IMR-90 (cell line): Measurements from ENCODE around the gene DNMT3L. TPM values are rescaled to one million over a fixed set of nuclear protein-coding genes. Genes with fewer than 3 reads are reported as not detected.

Source experiments
- ATAC-seq: fragments of 200-7000 bp; cut with Tn5 transposase; 2 replicates; pipeline ENCODE4 v1.9.1; 2020; ENCODE audit warnings: low read depth, mild to moderate bottlenecking, moderate library complexity
- BruUV-seq: library from RNA; stranded (reverse); fragments of 400-500 nt; replicated peaks from 2 replicates; lab custom pipeline; 2021; lab: Mats Ljungman, UMichigan
- CTCF ChIA-PET: fragments of 300-600 bp; formaldehyde crosslinking; extraction: SDS; loops from one replicate; lab custom pipeline; 2021; ENCODE audit warnings: antibody characterized with exemption; lab: Yijun Ruan, JAX
- POLR2A ChIA-PET: fragments of 300-600 bp; sonication (Branson Sonifier 250); formaldehyde crosslinking; loops from one replicate; lab custom pipeline; 2022; ENCODE audit warnings: antibody characterized with exemption; ENCODE audit not compliant: unreplicated experiment; lab: Charles Lee
- DNase-seq: peaks from one replicate; pipeline ENCODE4 v3.0.0; 2013
- H2AFZ ChIP-seq: replicated peaks from 2 replicates; pipeline ENCODE3; 2013; ENCODE audit warnings: low read length, mild to moderate bottlenecking; ENCODE audit not compliant: poor library complexity
- H2AK5ac ChIP-seq: 2 replicates; pipeline ENCODE4 v1.6.1; 2013; ENCODE audit warnings: low read depth, low read length, inconsistent platforms
- H2AK9ac ChIP-seq: replicated peaks from 2 replicates; pipeline ENCODE3; 2013; ENCODE audit warnings: mild to moderate bottlenecking, low read depth, low read length, moderate library complexity; ENCODE audit not compliant: poor library complexity
- H2BK120ac ChIP-seq: 2 replicates; pipeline ENCODE4 v1.6.1; 2013; ENCODE audit warnings: low read depth, low read length, inconsistent platforms
- H2BK15ac ChIP-seq: 3 replicates; pipeline ENCODE4 v1.6.1; 2013; ENCODE audit warnings: low read depth, low read length, inconsistent platforms
- H2BK20ac ChIP-seq: 2 replicates; pipeline ENCODE4 v1.6.1; 2013; ENCODE audit warnings: low read depth, mild to moderate bottlenecking, inconsistent platforms, low read length, moderate library complexity
- H2BK5ac ChIP-seq: 2 replicates; pipeline ENCODE4 v1.6.1; 2013; ENCODE audit warnings: mild to moderate bottlenecking, low read depth, low read length, inconsistent platforms; ENCODE audit not compliant: poor library complexity, severe bottlenecking
- H3K14ac ChIP-seq: replicated peaks from 2 replicates; pipeline ENCODE4 v1.6.1; 2013; ENCODE audit warnings: low read depth, low read length, inconsistent platforms
- H3K18ac ChIP-seq: 2 replicates; pipeline ENCODE4 v1.6.1; 2013; ENCODE audit warnings: low read depth, low read length, control low read depth
- H3K23ac ChIP-seq: 2 replicates; pipeline ENCODE4 v1.6.1; 2013; ENCODE audit warnings: low read depth, low read length, inconsistent platforms
- H3K27ac ChIP-seq: 2 replicates; pipeline ENCODE4 v1.5.1; 2013; ENCODE audit warnings: mild to moderate bottlenecking, control low read depth, low read length; ENCODE audit not compliant: insufficient read depth
- H3K27me3 ChIP-seq: 2 replicates; pipeline ENCODE4 v1.6.1; 2013; ENCODE audit warnings: low read length; ENCODE audit not compliant: control insufficient read depth, insufficient read depth
- H3K36me3 ChIP-seq: 2 replicates; pipeline ENCODE4 v1.6.1; 2013; ENCODE audit warnings: low read length, mixed read lengths; ENCODE audit not compliant: control insufficient read depth, insufficient read depth
- H3K4ac ChIP-seq: 2 replicates; pipeline ENCODE4 v1.6.1; 2013; ENCODE audit warnings: low read depth, low read length, inconsistent platforms
- H3K4me1 ChIP-seq: 2 replicates; pipeline ENCODE4 v1.6.1; 2013; ENCODE audit warnings: low read length, mixed read lengths; ENCODE audit not compliant: control insufficient read depth, insufficient read depth
- H3K4me2 ChIP-seq: 2 replicates; pipeline ENCODE4 v1.6.1; 2013; ENCODE audit warnings: low read depth, mild to moderate bottlenecking, control low read depth, low read length, moderate library complexity
- H3K4me3 ChIP-seq: 2 replicates; pipeline ENCODE4 v1.5.1; 2013; ENCODE audit warnings: low read depth, mild to moderate bottlenecking, control low read depth, low read length, moderate library complexity; ENCODE audit not compliant: insufficient read depth
- H3K56ac ChIP-seq: 2 replicates; pipeline ENCODE4 v1.6.1; 2013; ENCODE audit warnings: low read length, inconsistent platforms; ENCODE audit not compliant: insufficient read depth; ENCODE audit errors: extremely low read depth
- H3K79me1 ChIP-seq, 2 experiments: 2 replicates each; pipeline ENCODE4 v1.6.1; 2013; ENCODE audit warnings: low read length in 2 of 2, inconsistent platforms in 1 of 2, low read depth in 1 of 2
- H3K9ac ChIP-seq: 2 replicates; pipeline ENCODE4 v1.6.1; 2013; ENCODE audit warnings: low read depth, low read length, control low read depth
- H3K9me1 ChIP-seq: 2 replicates; pipeline ENCODE4 v1.6.1; 2013; ENCODE audit warnings: low read length, inconsistent platforms; ENCODE audit not compliant: insufficient read depth
- H3K9me3 ChIP-seq: 2 replicates; pipeline ENCODE4 v1.6.1; 2013; ENCODE audit warnings: low read length; ENCODE audit not compliant: control insufficient read depth, insufficient read depth
- H4K20me1 ChIP-seq: 2 replicates; pipeline ENCODE4 v1.6.1; 2013; ENCODE audit warnings: low read length, inconsistent platforms; ENCODE audit not compliant: insufficient read depth
- H4K5ac ChIP-seq: 2 replicates; pipeline ENCODE4 v1.6.1; 2013; ENCODE audit warnings: mild to moderate bottlenecking, low read depth, low read length, control low read depth
- H4K8ac ChIP-seq, 2 experiments: 2 replicates each; pipeline ENCODE4 v1.6.1; 2013; ENCODE audit warnings: low read depth in 2 of 2, low read length in 2 of 2, control low read depth in 1 of 2, inconsistent platforms in 1 of 2
- H4K91ac ChIP-seq: 2 replicates; pipeline ENCODE4 v1.6.1; 2013; ENCODE audit warnings: low read depth, low read length, inconsistent platforms; ENCODE audit not compliant: insufficient read depth
- POLR2A ChIP-seq: IDR thresholded peaks from 2 replicates; pipeline ENCODE4 v1.6.1; 2012; ENCODE audit warnings: mild to moderate bottlenecking, low read depth, low read length
- WGBS, 2 experiments: methylation state at CpG; one replicate each; pipeline versions ENCODE4 v1.1.5 to v1.1.7; 2013; ENCODE audit warnings: missing lambda C conversion rate in 2 of 2; ENCODE audit not compliant: insufficient read length in 1 of 2; ENCODE audit errors: extremely low coverage in 2 of 2; 5-methylcytosine and 5-hydroxymethylcytosine counted together
- dilution Hi-C: fragments of 300-500 bp; cut with HindIII; formaldehyde crosslinking; loops from one replicate; pipeline ENCODE4 v1.14.3; 2018; ENCODE audit warnings: low sequenced_read_pairs; ENCODE audit not compliant: unreplicated experiment
- in situ Hi-C: fragments of 300-500 bp; cut with MboI; formaldehyde crosslinking; loops from 3 replicates; pipeline ENCODE4 v1.14.3; 2019; ENCODE audit warnings: low sequenced_read_pairs, inconsistent platforms, mixed read lengths
- intact Hi-C: fragments of 100-400 bp; cut with micrococcal nuclease; formaldehyde crosslinking; loops from 2 replicates; pipeline ENCODE4 v1.10.0; 2022
- polyA plus RNA-seq, 3 experiments: library from polyadenylated mRNA; depleted of rRNA; stranded (reverse); fragments of >200 nt; gene quantifications; 2 replicates each; pipeline ENCODE4 v1.2.3, GENCODE V29; 2012; ENCODE audit warnings: low replicate concordance in 1 of 3
- total RNA-seq: library from RNA; depleted of rRNA; stranded (reverse); fragments of >200 nt; gene quantifications from 2 replicates; pipeline ENCODE4 v1.2.3, GENCODE V29; 2012

DNMT3L gene
- total and polyA plus RNA-seq, 2 of the 4 experiments (the other 2 are of a cell fraction) = not detected

DNA sequence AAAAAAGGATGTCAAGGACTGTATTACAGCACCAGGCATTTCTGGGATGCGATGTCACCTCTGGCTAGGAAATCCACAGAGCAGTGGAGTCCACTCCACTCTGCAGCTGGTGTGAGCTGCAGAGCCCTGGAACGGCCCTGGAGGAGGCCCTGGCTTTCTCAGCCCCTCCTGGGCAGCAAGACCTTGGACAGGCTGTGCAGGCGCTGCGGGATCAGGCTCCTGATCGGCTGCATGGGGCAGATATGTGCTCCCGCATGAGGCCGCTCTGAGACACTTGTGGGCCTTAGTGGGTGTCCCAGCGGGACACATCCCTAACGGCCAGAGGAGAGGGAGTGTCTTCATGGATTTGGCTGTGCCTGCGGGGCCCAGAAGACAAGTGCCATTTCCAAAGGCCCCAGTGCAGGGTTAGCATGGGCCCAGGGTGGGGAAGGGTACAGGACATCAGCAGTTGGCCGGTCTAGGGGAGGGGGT lies 6.2 kb downstream of the DNMT3L start:
- Histone ChIP-seq H3K18ac (no peak overlapping the region), H3K27me3 (peaks cover 18% of the 10 kb centered on the region)
- POLR2A ChIA-PET = no interaction called here

More for the DNA sequence above, 6.2 kb downstream of the DNMT3L start:
- no peak overlapping the region for H4K91ac ChIP-seq
- no peak overlapping the region for H4K8ac ChIP-seq
- no peak overlapping the region for H3K4me2 ChIP-seq
- no peak for TF ChIP-seq POLR2A
- DNase-seq (peak; percentile 46), ATAC-seq (peak; percentile 81)
- H3K4me1 ChIP-seq = no peaks in the 10 kb centered on the region
- in situ Hi-C loops = no loop called here
- dilution Hi-C loops = no loop called here
- no peak overlapping the region for H3K23ac ChIP-seq
- H2BK20ac ChIP-seq = no peak overlapping the region
- H3K56ac ChIP-seq = no peak overlapping the region
- CTCF ChIA-PET = no interaction called here
- H2BK5ac ChIP-seq = no peak overlapping the region
- no peak overlapping the region for H2BK15ac ChIP-seq
- H3K14ac ChIP-seq = no peak overlapping the region
- H3K9ac ChIP-seq = no peak overlapping the region
- no peaks in the 10 kb centered on the region for H3K36me3 ChIP-seq
- H2AFZ ChIP-seq = no peak overlapping the region
- H2BK120ac ChIP-seq = no peak overlapping the region
- no peak overlapping the region for H3K27ac ChIP-seq
- BruUV-seq = no TSS peak
- no peak overlapping the region for H3K4ac ChIP-seq
- no peak overlapping the region for H2AK5ac ChIP-seq
- H4K5ac ChIP-seq = no peak overlapping the region
- 82% methylated on average over 7 of the region's 11 CpGs; no CpG with 5 or more reads in 1 of the 2 experiments for WGBS, 2 experiments
- H3K4me3 ChIP-seq = no peak overlapping the region
- no peaks in the 10 kb centered on the region for H3K79me1 ChIP-seq
- no peak overlapping the region for H2AK9ac ChIP-seq
- peaks cover 8% of the 10 kb centered on the region for H3K9me3 ChIP-seq
- intact Hi-C loops = no loop called here
- H3K9me1 ChIP-seq = no peaks in the 10 kb centered on the region
- H4K20me1 ChIP-seq = no peaks in the 10 kb centered on the region
